Neural progenitor cell (in vitro differentiated cells): Measurements from ENCODE around the gene CD83. TPM values are rescaled to one million over a fixed set of nuclear protein-coding genes. Genes with fewer than 3 reads are reported as not detected.

Experiments
- DNase-seq: peaks from one replicate; pipeline ENCODE4 v3.0.0-alpha.2; 2016; ENCODE audit warnings: low spot score
- H2AFZ ChIP-seq: fragments of 200-600 bp; sonication (generic); replicated peaks from 2 replicates; pipeline ENCODE4 v1.6.1; 2016; ENCODE audit warnings: antibody characterized with exemption
- H3F3A ChIP-seq: fragments of 200-600 bp; sonication (generic); 2 replicates; pipeline ENCODE4 v1.6.1; 2016; ENCODE audit warnings: antibody characterized with exemption, low read depth
- H3K27ac ChIP-seq: fragments of 200-600 bp; sonication (generic); 2 replicates; pipeline ENCODE4 v1.5.1; 2016; ENCODE audit warnings: mild to moderate bottlenecking
- H3K27me3 ChIP-seq: fragments of 200-600 bp; sonication (generic); 2 replicates; pipeline ENCODE4 v1.6.1; 2016; ENCODE audit warnings: mild to moderate bottlenecking, moderate library complexity
- H3K36me3 ChIP-seq: fragments of 200-600 bp; sonication (generic); 2 replicates; pipeline ENCODE4 v1.5.1; 2016
- H3K4me1 ChIP-seq: fragments of 200-600 bp; sonication (generic); 2 replicates; pipeline ENCODE4 v1.6.1; 2016; ENCODE audit warnings: mixed run types
- H3K4me2 ChIP-seq: fragments of 200-600 bp; sonication (generic); 2 replicates; pipeline ENCODE4 v1.6.1; 2016
- H3K4me3 ChIP-seq: fragments of 200-600 bp; sonication (generic); 2 replicates; pipeline ENCODE4 v1.5.1; 2016
- H3K79me2 ChIP-seq: fragments of 200-600 bp; sonication (generic); 2 replicates; pipeline ENCODE4 v1.6.1; 2016; ENCODE audit warnings: low read depth
- H3K9ac ChIP-seq: fragments of 200-600 bp; sonication (generic); 2 replicates; pipeline ENCODE4 v1.6.1; 2016
- H3K9me3 ChIP-seq: fragments of 200-600 bp; sonication (generic); 2 replicates; pipeline ENCODE4 v1.5.1; 2016; ENCODE audit warnings: low read depth
- H4K20me1 ChIP-seq: fragments of 200-600 bp; sonication (generic); 2 replicates; pipeline ENCODE4 v1.6.1; 2016; ENCODE audit warnings: low read depth
- H3K27ac Mint-ChIP-seq: 3 replicates; pipeline ENCODE4 v1.8.0; 2021; ENCODE audit warnings: mixed read lengths
- H3K27me3 Mint-ChIP-seq: 2 replicates; pipeline ENCODE4 v1.8.0; 2022; ENCODE audit warnings: low read depth, mild to moderate bottlenecking, inconsistent platforms, moderate library complexity, mixed read lengths; ENCODE audit not compliant: insufficient read depth
- H3K36me3 Mint-ChIP-seq: 3 replicates; pipeline ENCODE4 v1.8.0; 2021; ENCODE audit warnings: mixed read lengths
- H3K4me1 Mint-ChIP-seq: 3 replicates; pipeline ENCODE4 v1.8.0; 2021; ENCODE audit warnings: mixed read lengths
- H3K4me3 Mint-ChIP-seq: 3 replicates; pipeline ENCODE4 v1.8.0; 2021; ENCODE audit warnings: mild to moderate bottlenecking, moderate library complexity, mixed read lengths
- H3K9me3 Mint-ChIP-seq: 3 replicates; pipeline ENCODE4 v1.8.0; 2020; ENCODE audit warnings: mixed read lengths
- EZH2 ChIP-seq: fragments of 200-600 bp; sonication (generic); IDR thresholded peaks from 2 replicates; pipeline ENCODE4 v1.6.1; 2017; ENCODE audit warnings: antibody characterized with exemption, mild to moderate bottlenecking, moderate library complexity
- EZH2phosphoT487 ChIP-seq: fragments of 200-600 bp; sonication (generic); IDR thresholded peaks from 2 replicates; pipeline ENCODE4 v1.6.1; 2017; ENCODE audit warnings: antibody characterized with exemption
- total RNA-seq: library from RNA; depleted of rRNA; stranded (reverse); fragments of >200 nt; gene quantifications from 2 replicates; pipeline ENCODE4 v1.2.3, GENCODE V29; 2015; ENCODE audit warnings: low replicate concordance
- TF ChIP-seq, protein P1 (sequence below): fragments of 200-600 bp; sonication (generic); IDR thresholded peaks from 2 replicates; pipeline ENCODE4 v1.5.1; 2017; ENCODE audit warnings: antibody characterized with exemption, mild to moderate bottlenecking

The CD83 gene
- total RNA-seq, 1 donor from 2014 or later: 0.80 TPM

DNA sequence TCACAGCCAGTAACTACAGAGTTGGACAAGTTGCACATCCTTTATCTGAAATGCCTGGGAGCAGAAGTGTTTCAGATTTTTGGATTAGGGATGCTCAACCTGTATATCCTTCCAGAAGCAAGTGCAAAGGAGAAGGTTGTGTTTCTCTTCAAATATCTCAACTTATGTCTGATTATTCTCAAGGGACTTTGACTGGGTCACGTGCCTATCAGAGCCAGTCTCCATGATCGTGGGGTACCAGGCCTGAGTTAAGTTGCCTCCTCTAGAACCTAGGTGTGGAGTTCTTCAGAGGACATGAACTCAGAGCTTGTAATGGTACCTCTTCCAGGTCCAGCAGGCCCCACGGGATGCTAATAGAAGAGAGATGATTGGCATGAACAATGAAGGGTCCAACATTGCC, 7.8 kb downstream of the CD83 start:
- Histone ChIP-seq H4K20me1 (no peaks in the 10 kb centered on the region), H3K4me3 (no peak overlapping the region), H3K9me3 (no peaks in the 10 kb centered on the region), H3K27ac (no peak overlapping the region), H3K27me3 (no peaks in the 10 kb centered on the region), H3K36me3 (no peaks in the 10 kb centered on the region), H3K79me2 (no peaks in the 10 kb centered on the region), H3K4me2 (no peak overlapping the region), H3K4me1 (peaks cover 7% of the 10 kb centered on the region), H2AFZ (no peak overlapping the region), H3F3A (no peaks in the 10 kb centered on the region), H3K9ac (no peak overlapping the region)
- Mint-ChIP-seq H3K9me3 (no peaks in the 10 kb centered on the region), H3K27me3 (peaks cover 6% of the 10 kb centered on the region), H3K4me1 (peaks cover 19% of the 10 kb centered on the region), H3K27ac (no peak overlapping the region), H3K4me3 (no peak overlapping the region), H3K36me3 (peaks cover 2% of the 10 kb centered on the region)
- DNase-seq: no peak
- TF ChIP-seq EZH2phosphoT487 (no peak), EZH2 (no peak)
- TF ChIP-seq, protein P1, sequence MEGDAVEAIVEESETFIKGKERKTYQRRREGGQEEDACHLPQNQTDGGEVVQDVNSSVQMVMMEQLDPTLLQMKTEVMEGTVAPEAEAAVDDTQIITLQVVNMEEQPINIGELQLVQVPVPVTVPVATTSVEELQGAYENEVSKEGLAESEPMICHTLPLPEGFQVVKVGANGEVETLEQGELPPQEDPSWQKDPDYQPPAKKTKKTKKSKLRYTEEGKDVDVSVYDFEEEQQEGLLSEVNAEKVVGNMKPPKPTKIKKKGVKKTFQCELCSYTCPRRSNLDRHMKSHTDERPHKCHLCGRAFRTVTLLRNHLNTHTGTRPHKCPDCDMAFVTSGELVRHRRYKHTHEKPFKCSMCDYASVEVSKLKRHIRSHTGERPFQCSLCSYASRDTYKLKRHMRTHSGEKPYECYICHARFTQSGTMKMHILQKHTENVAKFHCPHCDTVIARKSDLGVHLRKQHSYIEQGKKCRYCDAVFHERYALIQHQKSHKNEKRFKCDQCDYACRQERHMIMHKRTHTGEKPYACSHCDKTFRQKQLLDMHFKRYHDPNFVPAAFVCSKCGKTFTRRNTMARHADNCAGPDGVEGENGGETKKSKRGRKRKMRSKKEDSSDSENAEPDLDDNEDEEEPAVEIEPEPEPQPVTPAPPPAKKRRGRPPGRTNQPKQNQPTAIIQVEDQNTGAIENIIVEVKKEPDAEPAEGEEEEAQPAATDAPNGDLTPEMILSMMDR: no peak

DNA sequence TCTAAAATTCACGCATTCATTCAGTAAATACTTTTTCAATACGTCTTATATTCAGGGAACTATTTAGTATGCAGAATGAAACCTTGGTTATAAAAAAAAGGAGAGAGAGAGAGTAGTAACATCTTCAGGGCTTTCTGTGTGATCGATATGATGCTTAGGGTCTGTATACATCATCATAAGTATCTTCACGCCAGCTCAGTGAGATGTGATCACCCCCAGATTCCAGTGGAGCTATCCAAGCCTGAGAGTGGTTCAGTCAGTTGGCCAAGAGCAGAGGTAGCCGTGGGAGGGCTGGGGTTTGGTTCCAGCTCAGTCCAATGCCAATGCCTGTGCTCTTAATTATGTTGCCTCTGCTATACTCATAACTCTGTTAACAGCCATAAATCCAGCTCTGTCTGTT, 8.6 kb downstream of the CD83 start:
- Histone ChIP-seq H3K36me3 (no peaks in the 10 kb centered on the region), H3K27me3 (no peaks in the 10 kb centered on the region), H3K27ac (no peak overlapping the region), H3K4me2 (no peak overlapping the region), H2AFZ (no peak overlapping the region), H3K9ac (no peak overlapping the region), H4K20me1 (no peaks in the 10 kb centered on the region), H3F3A (no peaks in the 10 kb centered on the region), H3K9me3 (no peaks in the 10 kb centered on the region), H3K4me3 (no peak overlapping the region), H3K79me2 (no peaks in the 10 kb centered on the region), H3K4me1 (peaks cover 7% of the 10 kb centered on the region)
- DNase-seq: no peak
- H3K36me3 Mint-ChIP-seq: peaks cover 2% of the 10 kb centered on the region
- H3K4me1 Mint-ChIP-seq: peaks cover 19% of the 10 kb centered on the region
- H3K4me3 Mint-ChIP-seq: no peak overlapping the region
- H3K27me3 Mint-ChIP-seq: peaks cover 6% of the 10 kb centered on the region
- TF ChIP-seq EZH2phosphoT487 (no peak), EZH2 (no peak)
- TF ChIP-seq, protein P1: no peak
- H3K9me3 Mint-ChIP-seq: no peaks in the 10 kb centered on the region
- no peak overlapping the region for H3K27ac Mint-ChIP-seq

DNA sequence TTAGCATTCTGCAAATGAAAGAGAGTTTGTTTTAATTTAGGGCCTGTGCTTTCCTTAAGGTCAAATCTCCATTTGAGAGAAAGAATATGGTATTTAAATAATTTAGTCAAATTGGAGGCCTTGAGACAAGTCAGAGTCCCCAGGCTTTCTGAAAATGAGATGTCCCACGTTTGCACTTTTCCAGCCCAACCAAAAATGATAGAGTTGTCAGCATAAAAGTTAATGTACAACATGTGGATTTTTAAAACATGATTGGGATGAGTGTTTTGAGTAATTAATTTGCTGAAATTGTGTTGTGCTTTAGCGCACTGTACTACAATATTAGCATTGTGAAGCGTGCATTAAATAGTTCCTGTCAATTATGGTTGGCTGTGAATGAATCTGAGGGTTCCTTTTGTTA, 10.0 kb downstream of the CD83 start:
- no peaks in the 10 kb centered on the region for H4K20me1 ChIP-seq
- no peak overlapping the region for H3K27ac ChIP-seq
- DNase-seq: no peak
- no peak overlapping the region for H2AFZ ChIP-seq
- Mint-ChIP-seq H3K4me3 (no peak overlapping the region), H3K27me3 (peaks cover 6% of the 10 kb centered on the region), H3K36me3 (no peaks in the 10 kb centered on the region), H3K9me3 (no peaks in the 10 kb centered on the region), H3K4me1 (peaks cover 19% of the 10 kb centered on the region), H3K27ac (no peak overlapping the region)
- no peak for TF ChIP-seq EZH2
- TF ChIP-seq, protein P1: no peak
- TF ChIP-seq EZH2phosphoT487: no peak
- H3K36me3 ChIP-seq: no peaks in the 10 kb centered on the region
- H3K4me2 ChIP-seq: no peak overlapping the region
- no peak overlapping the region for H3K4me3 ChIP-seq
- H3K27me3 ChIP-seq: no peaks in the 10 kb centered on the region
- peaks cover 7% of the 10 kb centered on the region for H3K4me1 ChIP-seq
- no peaks in the 10 kb centered on the region for H3K79me2 ChIP-seq
- no peak overlapping the region for H3K9ac ChIP-seq
- no peaks in the 10 kb centered on the region for H3K9me3 ChIP-seq
- no peaks in the 10 kb centered on the region for H3F3A ChIP-seq

DNA sequence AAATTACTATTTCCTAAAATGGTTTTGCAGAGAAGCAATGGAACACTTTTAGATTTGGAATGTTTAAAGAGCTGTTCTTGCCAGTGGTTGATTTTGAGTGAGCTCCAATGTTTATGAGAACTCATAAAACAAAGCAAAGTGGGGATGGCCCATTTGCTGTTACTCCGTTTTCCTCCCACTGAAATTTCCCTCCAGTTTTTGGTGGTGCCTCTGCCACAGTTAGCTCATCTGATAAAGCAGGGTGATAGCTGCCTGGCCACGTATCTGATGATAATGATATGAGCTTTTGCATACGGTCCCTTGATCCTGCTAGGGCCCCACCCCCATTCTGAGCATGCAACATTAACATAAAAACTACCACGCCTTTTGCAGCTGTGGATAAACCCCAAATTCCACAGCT, 10.4 kb downstream of the CD83 start:
- H3F3A ChIP-seq: no peaks in the 10 kb centered on the region
- H3K4me3 ChIP-seq: no peak overlapping the region
- Mint-ChIP-seq H3K27me3 (peaks cover 6% of the 10 kb centered on the region), H3K36me3 (no peaks in the 10 kb centered on the region), H3K27ac (no peak overlapping the region), H3K4me1 (peaks cover 19% of the 10 kb centered on the region), H3K9me3 (no peaks in the 10 kb centered on the region), H3K4me3 (no peak overlapping the region)
- H2AFZ ChIP-seq: no peak overlapping the region
- no peaks in the 10 kb centered on the region for H3K27me3 ChIP-seq
- H4K20me1 ChIP-seq: no peaks in the 10 kb centered on the region
- DNase-seq: no peak
- TF ChIP-seq EZH2phosphoT487 (no peak), EZH2 (no peak)
- TF ChIP-seq, protein P1: no peak
- H3K36me3 ChIP-seq: no peaks in the 10 kb centered on the region
- H3K27ac ChIP-seq: no peak overlapping the region
- H3K79me2 ChIP-seq: no peaks in the 10 kb centered on the region
- no peaks in the 10 kb centered on the region for H3K9me3 ChIP-seq
- H3K4me1 ChIP-seq: peaks cover 7% of the 10 kb centered on the region
- H3K9ac ChIP-seq: no peak overlapping the region
- no peak overlapping the region for H3K4me2 ChIP-seq
